IPS-15b (cell line): ENCODE data around the gene RECK.

Experiments
- H3K27me3 ChIP-seq: one replicate; pipeline ENCODE4 v1.6.1; 2013; ENCODE audit warnings: low read length; ENCODE audit not compliant: control insufficient read depth, insufficient read depth
- H3K36me3 ChIP-seq: one replicate; pipeline ENCODE4 v1.6.1; 2013; ENCODE audit warnings: low read length; ENCODE audit not compliant: control insufficient read depth, insufficient read depth
- H3K4me1 ChIP-seq: one replicate; pipeline ENCODE4 v1.6.1; 2013; ENCODE audit warnings: mild to moderate bottlenecking, low read length; ENCODE audit not compliant: control insufficient read depth, insufficient read depth
- H3K4me3 ChIP-seq: one replicate; pipeline ENCODE4 v1.5.1; 2013; ENCODE audit warnings: low read depth, low read length
- H3K9ac ChIP-seq: one replicate; pipeline ENCODE4 v1.6.1; 2013; ENCODE audit warnings: low read depth, mild to moderate bottlenecking, low read length
- H3K9me3 ChIP-seq: one replicate; pipeline ENCODE4 v1.6.1; 2013; ENCODE audit warnings: mild to moderate bottlenecking, low read length; ENCODE audit not compliant: control insufficient read depth, insufficient read depth

RECK gene

DNA sequence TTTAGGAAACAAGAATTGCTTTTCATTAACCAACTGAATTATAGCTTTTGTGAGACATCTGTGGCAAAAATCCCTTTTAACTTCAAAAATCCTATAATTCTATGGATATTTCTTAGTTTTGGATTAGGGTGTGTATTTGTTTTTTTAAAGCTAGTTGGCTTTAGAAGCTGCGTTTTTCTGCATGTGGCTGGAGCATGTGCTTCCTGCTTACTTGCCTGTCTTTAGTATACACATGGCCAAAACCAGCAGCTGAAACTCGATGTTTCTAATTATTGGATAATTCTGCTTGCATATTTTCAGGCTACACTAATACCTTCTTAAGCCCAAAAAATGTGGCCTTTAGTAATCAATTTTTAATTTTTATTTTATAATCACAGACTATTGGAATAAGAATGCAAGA is 8.9 kb downstream of the RECK start:
- Histone ChIP-seq H3K4me3 (no peak overlapping the region), H3K9ac (no peak overlapping the region), H3K36me3 (no peaks in the 10 kb centered on the region), H3K4me1 (peaks cover 13% of the 10 kb centered on the region), H3K9me3 (no peaks in the 10 kb centered on the region), H3K27me3 (no peaks in the 10 kb centered on the region)

DNA sequence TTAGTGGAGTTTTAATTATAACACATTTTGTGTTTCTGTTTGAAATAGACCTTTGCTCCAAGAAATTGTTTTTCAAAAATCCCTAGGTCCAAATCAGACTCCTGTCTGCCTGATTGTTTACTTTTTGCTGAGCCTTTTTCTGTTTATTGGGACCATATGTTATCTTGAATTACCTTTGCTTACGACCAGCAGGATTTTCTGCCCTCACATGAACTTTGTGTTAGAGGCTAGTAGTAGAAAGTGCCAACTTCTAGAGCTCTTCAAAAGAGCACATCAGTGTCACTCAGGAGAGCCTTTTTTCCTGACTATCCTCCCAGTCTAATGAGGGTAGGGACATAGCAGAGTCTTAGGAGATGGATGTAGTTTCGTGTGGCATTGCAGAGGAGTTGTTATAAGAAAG is 10.2 kb downstream of the RECK start:
- no peaks in the 10 kb centered on the region for H3K27me3 ChIP-seq
- peaks cover 13% of the 10 kb centered on the region for H3K4me1 ChIP-seq
- no peaks in the 10 kb centered on the region for H3K36me3 ChIP-seq
- no peak overlapping the region for H3K9ac ChIP-seq
- H3K4me3 ChIP-seq, result no peak overlapping the region
- no peaks in the 10 kb centered on the region for H3K9me3 ChIP-seq

DNA sequence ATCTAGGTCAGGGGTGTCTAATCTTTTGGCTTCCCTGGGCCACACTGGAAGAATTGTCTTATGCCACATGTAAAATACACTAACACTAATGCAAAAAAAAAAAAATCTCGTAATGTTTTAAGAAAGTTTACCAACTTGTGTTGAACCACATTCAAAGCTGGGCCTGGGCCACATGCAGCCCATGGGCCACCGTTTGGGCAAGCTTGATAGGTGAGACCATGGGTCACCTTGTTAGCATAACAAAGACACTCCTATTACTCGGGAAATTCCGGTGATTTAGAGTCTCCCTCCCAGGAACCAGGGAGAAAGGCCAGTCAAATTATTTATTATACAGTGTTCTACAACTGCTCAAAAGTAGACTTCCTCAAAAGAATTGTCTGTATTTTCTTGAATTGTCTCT is 12.7 kb downstream of the RECK start:
- no peaks in the 10 kb centered on the region for H3K36me3 ChIP-seq
- no peaks in the 10 kb centered on the region for H3K27me3 ChIP-seq
- H3K9me3 ChIP-seq, result no peaks in the 10 kb centered on the region
- H3K4me1 ChIP-seq, result peaks cover 13% of the 10 kb centered on the region
- H3K4me3 ChIP-seq, result no peak overlapping the region
- H3K9ac ChIP-seq, result no peak overlapping the region

DNA sequence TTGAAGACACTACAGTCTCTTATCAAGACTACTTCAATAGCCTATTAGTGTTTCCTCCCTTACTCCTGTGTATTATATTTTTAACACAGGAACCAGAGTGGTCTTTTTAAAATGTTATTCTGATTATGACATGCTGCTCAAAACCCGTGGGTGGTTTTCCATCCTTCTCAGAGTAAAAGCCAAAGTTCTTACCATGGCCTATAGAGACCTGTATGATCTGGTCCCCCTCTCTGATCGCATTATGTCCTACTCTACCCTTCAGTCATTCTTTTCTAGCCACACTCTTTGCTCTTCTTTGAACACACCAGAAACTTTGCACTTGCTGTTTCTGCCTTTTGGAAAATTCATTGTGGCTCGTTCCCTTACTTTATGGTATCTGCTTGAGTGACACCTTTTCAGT is 13.8 kb downstream of the RECK start:
- peaks cover 13% of the 10 kb centered on the region for H3K4me1 ChIP-seq
- no peak overlapping the region for H3K9ac ChIP-seq
- no peaks in the 10 kb centered on the region for H3K9me3 ChIP-seq
- no peaks in the 10 kb centered on the region for H3K36me3 ChIP-seq
- H3K4me3 ChIP-seq, result no peak overlapping the region
- no peaks in the 10 kb centered on the region for H3K27me3 ChIP-seq

DNA sequence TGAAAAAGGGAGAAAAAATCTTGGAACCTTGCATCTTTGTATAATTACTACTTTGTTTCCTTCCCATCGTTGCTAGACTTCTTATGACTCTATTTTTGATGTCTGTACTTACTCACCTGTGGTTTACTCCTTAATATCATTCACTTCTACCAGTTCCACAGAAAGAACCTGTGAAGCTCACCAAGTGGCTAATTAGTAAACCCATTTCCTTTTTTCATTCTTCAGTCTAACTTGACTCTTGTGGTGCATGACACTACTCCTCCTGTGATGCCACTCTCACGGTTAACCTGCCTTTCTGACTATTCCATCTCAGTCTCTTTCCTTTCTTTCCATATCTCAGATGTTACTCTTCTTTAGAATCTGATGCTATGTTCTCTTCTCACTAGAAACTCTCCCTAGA is 14.6 kb downstream of the RECK start:
- H3K27me3 ChIP-seq, result no peaks in the 10 kb centered on the region
- no peak overlapping the region for H3K4me3 ChIP-seq
- H3K9me3 ChIP-seq, result no peaks in the 10 kb centered on the region
- H3K4me1 ChIP-seq, result peaks cover 7% of the 10 kb centered on the region
- H3K36me3 ChIP-seq, result no peaks in the 10 kb centered on the region
- no peak overlapping the region for H3K9ac ChIP-seq

DNA sequence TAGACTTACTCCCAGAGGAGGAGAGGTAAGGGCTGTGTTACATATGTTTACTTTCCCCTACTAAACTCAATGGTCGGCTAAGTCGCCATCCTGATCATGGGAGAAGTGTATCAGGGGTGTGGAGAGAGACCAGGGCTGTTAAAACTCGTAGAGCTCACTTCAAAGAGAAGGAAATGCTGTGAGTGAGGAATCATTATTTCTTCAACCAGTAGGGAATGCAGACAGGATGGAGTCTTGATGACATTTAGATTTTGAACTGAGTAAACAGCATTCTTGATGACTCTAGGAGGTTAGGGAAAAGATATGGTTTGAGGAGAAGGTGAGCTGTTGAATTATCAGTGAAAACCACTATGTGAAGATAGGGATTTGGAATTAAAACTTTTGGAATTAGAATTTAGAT is 17.3 kb downstream of the RECK start:
- Histone ChIP-seq H3K9me3 (no peaks in the 10 kb centered on the region), H3K27me3 (no peaks in the 10 kb centered on the region), H3K4me1 (peaks cover 5% of the 10 kb centered on the region), H3K36me3 (no peaks in the 10 kb centered on the region), H3K4me3 (no peak overlapping the region), H3K9ac (no peak overlapping the region)

DNA sequence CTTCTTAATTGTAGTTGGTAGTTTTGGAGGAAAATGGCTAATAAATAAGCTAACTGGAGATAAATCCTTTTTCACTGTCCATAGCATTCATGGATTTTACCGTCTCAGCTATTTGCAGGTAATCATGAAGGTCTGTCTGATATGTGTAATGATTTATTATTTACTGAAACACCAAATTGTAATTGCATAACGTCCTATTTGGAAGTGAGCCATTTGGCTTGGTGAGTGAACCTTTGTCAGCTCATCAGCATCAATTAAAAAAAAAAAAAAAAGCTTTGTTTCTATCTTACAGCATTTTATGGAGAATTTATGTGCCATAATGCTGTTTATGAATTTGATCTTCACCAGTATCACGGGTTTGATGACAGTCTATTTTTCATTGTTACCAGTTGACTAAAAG is 20.2 kb downstream of the RECK start:
- Histone ChIP-seq H3K4me1 (no peaks in the 10 kb centered on the region), H3K9me3 (no peaks in the 10 kb centered on the region), H3K36me3 (no peaks in the 10 kb centered on the region), H3K4me3 (no peak overlapping the region), H3K27me3 (no peaks in the 10 kb centered on the region), H3K9ac (no peak overlapping the region)

DNA sequence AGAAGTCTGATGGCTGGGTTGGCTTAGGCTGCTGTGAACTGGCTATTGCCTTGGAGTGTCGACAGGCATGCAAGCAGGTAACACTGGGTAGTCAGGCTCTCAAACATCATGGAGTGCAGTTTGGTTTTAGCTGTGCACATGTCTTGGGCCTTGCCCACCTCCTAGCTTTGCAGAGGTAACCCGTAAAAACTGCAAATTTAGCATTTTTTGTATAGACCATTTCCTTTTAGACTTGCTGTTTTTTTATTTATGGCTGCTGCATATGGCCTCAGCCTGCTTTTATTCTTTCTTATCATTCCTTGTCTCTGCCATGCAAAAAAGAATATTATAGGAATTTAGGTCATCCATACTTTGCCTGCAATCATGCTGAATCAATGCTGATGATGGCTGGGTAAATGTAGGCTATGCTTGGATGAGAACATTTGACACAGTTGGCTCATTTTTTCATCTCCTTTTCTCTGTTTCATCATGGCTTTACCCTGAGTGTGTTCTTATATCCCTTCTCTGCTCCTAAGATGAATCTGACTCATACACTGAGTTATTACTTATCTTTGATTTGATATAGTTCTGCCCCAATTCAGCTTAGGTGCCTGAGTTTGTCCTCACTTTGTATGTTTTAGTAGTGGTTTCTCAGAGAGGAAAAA is 27.2 kb downstream of the RECK start:
- no peaks in the 10 kb centered on the region for H3K27me3 ChIP-seq
- H3K4me1 ChIP-seq, result no peaks in the 10 kb centered on the region
- H3K9ac ChIP-seq, result no peak overlapping the region
- H3K9me3 ChIP-seq, result no peaks in the 10 kb centered on the region
- H3K36me3 ChIP-seq, result no peaks in the 10 kb centered on the region
- no peak overlapping the region for H3K4me3 ChIP-seq

DNA sequence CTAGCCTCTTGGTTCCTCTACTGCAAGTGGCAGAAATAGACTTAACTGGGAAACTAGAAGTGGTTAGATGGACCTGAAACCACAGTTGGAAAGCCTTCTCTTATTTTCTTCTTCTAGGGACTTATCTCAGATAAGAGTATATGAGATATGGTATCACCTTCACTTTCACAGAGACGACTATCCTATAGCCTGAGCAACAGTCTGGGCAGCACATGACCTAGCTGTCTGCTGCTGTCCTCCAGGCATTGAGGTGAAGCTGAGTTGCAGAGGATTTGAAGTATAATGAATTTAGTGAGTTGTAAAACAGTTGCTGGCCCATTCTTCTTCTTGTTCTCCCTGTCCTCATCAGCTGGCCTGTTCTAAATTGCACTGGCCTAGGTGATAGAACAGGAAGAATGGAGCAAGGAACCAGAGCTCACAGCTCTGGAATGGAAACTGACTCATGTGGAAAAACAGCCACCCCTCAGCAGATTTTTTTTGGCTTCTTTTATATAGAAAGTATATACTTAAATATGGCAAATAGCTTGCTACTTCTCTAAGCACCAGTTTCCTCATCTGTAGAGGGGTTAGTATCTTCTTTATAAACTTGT is 27.8 kb downstream of the RECK start:
- no peak overlapping the region for H3K4me3 ChIP-seq
- no peaks in the 10 kb centered on the region for H3K4me1 ChIP-seq
- H3K27me3 ChIP-seq, result no peaks in the 10 kb centered on the region
- H3K9ac ChIP-seq, result no peak overlapping the region
- no peaks in the 10 kb centered on the region for H3K36me3 ChIP-seq
- H3K9me3 ChIP-seq, result no peaks in the 10 kb centered on the region

DNA sequence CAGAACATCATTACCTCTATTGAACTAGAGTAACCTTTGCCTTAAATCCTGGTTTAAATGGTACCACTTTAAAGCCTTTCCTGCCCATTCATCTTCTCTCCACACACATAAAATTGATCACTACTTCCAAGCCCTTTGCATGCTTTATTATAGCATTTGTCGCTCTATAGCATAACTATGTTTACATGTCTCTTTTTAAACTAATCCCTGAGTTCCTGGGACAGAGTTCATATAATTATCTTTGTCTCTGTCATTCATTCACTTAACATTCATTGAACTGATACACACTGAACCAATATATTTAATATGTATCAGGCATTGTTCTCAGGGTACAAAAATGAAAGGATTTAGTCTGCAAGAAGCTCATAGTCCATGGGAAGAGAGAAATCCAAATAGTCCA is 37.3 kb downstream of the RECK start:
- no peaks in the 10 kb centered on the region for H3K36me3 ChIP-seq
- no peak overlapping the region for H3K9ac ChIP-seq
- H3K9me3 ChIP-seq, result no peaks in the 10 kb centered on the region
- H3K4me3 ChIP-seq, result no peak overlapping the region
- H3K27me3 ChIP-seq, result no peaks in the 10 kb centered on the region
- no peaks in the 10 kb centered on the region for H3K4me1 ChIP-seq

DNA sequence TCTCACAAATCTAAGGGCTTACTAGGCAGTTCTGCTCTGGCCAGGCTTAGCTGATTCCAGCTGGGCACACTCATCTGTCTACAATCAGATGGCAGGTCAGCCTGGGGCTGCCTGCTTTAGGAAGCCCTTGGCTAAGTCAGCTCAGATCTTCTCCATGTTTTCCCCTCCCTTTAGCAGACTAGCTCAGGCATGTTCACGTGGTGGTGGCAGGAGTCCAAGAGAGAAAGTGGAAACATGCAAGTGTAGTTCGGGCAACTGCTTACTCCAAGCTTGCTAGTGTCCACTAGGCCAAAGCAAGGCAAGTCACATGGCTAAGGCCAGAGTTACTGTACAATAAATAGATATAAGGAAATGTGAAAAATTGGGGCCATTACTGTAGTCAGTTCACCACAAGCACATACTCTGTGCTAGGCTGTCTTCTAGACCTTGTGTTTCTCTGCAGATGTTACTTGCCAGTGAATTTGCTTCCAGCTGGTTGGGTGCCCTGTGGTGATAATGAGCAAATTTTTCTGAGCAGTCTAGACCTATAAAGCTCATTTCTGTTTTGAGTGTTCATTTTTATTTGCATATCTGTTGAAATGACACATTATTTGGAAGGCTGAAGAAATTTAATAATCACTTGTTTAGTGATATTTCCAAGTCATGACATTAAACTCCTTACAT is 38.3 kb downstream of the RECK start:
- H3K4me1 ChIP-seq, result no peaks in the 10 kb centered on the region
- H3K36me3 ChIP-seq, result no peaks in the 10 kb centered on the region
- no peak overlapping the region for H3K9ac ChIP-seq
- H3K27me3 ChIP-seq, result no peaks in the 10 kb centered on the region
- no peak overlapping the region for H3K4me3 ChIP-seq
- no peaks in the 10 kb centered on the region for H3K9me3 ChIP-seq

DNA sequence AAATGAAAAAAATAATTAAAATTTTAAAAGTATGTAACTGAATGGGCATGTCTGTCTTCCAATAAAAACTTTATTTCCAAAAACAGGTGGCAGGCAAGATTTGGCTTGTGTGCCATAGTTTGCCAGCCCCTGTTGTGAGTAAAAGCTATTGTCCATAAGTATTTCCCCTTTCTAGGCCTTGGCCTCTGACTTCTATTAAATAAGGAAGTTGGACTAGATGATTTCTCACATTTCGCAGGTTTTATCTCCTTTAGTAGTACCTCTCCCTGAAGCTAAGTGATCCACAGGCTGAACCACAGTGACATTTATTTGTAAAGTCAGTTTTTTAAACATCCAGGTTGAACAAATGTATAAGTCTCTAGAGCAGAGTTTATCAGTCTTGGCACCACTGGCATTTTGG is 41.3 kb downstream of the RECK start:
- no peaks in the 10 kb centered on the region for H3K4me1 ChIP-seq
- H3K9me3 ChIP-seq, result no peaks in the 10 kb centered on the region
- no peaks in the 10 kb centered on the region for H3K27me3 ChIP-seq
- H3K36me3 ChIP-seq, result no peaks in the 10 kb centered on the region
- no peak overlapping the region for H3K9ac ChIP-seq
- no peak overlapping the region for H3K4me3 ChIP-seq
